ENCODE results near the gene SURF1. TPM values are rescaled to one million over a fixed set of nuclear protein-coding genes. Genes with fewer than 3 reads are reported as not detected.

SURF1 gene
- total RNA-seq, 1 experiment from 2014 or later: 71.7 TPM

GRCh38 chr9:133331641-133332380, 24.5 kb downstream of the SURF1 start:
- peaks cover 34 to 42% of the 10 kb centered on the region in 2 experiments; a peak in 3 of 4 replicates for H3K36me3 ChIP-seq (ENCODE audit: control insufficient read depth in 1 of 2, insufficient read depth in 2 of 2, low read length in 2 of 2)
- RAD21 ChIA-PET (ENCODE audit: low non-redundant PET in 1 of 2, low total read pairs in 2 of 2, uncharacterized antibody in 2 of 2, unreplicated experiment in 2 of 2): no interaction called here
- POLR2A ChIA-PET: no interaction called here
- DNase-seq (ENCODE audit: low read depth, low spot score): no peak
- H3K4me2 ChIP-seq (ENCODE audit: low read length): no peak overlapping the region
- H3K9me3 ChIP-seq (ENCODE audit: control insufficient read depth in 1 of 2, insufficient read depth in 1 of 2, low read depth in 1 of 2, low read length in 2 of 2): no peaks in the 10 kb centered on the region
- peaks cover 9 to 27% of the 10 kb centered on the region in 2 experiments for H3K4me1 ChIP-seq (ENCODE audit: control insufficient read depth in 1 of 2, insufficient read depth in 2 of 2, low read length in 2 of 2)
- H3K79me2 ChIP-seq (ENCODE audit: insufficient read depth, low read length): peaks cover 44% of the 10 kb centered on the region
- no peak overlapping the region for H2AFZ ChIP-seq (ENCODE audit: low read depth, low read length, poor library complexity, severe bottlenecking)
- no peak overlapping the region for H3K27ac ChIP-seq (ENCODE audit: low read depth, low read length)
- intact Hi-C loops (cut with micrococcal nuclease): no loop called here
- H3K4me3 ChIP-seq (replicated peaks in 1 of 2; ENCODE audit: low read depth in 1 of 2, low read length in 2 of 2): no peak overlapping the region
- H3K9me2 ChIP-seq (ENCODE audit: insufficient read depth): no peaks in the 10 kb centered on the region
- H3K27me3 ChIP-seq (ENCODE audit: insufficient read depth, low read length): no peaks in the 10 kb centered on the region
- ATAC-seq: no peak
- H4K20me1 ChIP-seq (ENCODE audit: insufficient read depth): no peaks in the 10 kb centered on the region; the same call in 1 of the 2 replicates
- BruUV-seq (replicated peaks): no TSS peak
- TF ChIP-seq ZFX (IDR thresholded peaks at IDR 0.05): no peak
- no peak for TF ChIP-seq EGR1 (IDR thresholded peaks at IDR 0.05; ENCODE audit: low read depth)
- no peak for TF ChIP-seq CEBPB (IDR thresholded peaks at IDR 0.05; ENCODE audit: low read depth)
- no peak for TF ChIP-seq ZNF274 (IDR thresholded peaks at IDR 0.05; ENCODE audit: low read depth, low read length)
- TF ChIP-seq FOSL1 (IDR thresholded peaks at IDR 0.05; ENCODE audit: low read depth): no peak
- TF ChIP-seq EZH2phosphoT487 (IDR thresholded peaks at IDR 0.05; ENCODE audit: borderline replicate concordance): no peak
- TF ChIP-seq, protein P1, sequence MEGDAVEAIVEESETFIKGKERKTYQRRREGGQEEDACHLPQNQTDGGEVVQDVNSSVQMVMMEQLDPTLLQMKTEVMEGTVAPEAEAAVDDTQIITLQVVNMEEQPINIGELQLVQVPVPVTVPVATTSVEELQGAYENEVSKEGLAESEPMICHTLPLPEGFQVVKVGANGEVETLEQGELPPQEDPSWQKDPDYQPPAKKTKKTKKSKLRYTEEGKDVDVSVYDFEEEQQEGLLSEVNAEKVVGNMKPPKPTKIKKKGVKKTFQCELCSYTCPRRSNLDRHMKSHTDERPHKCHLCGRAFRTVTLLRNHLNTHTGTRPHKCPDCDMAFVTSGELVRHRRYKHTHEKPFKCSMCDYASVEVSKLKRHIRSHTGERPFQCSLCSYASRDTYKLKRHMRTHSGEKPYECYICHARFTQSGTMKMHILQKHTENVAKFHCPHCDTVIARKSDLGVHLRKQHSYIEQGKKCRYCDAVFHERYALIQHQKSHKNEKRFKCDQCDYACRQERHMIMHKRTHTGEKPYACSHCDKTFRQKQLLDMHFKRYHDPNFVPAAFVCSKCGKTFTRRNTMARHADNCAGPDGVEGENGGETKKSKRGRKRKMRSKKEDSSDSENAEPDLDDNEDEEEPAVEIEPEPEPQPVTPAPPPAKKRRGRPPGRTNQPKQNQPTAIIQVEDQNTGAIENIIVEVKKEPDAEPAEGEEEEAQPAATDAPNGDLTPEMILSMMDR (IDR thresholded peaks at IDR 0.05 in 2 of 3, conservative IDR thresholded peaks at IDR 0.05 in 1 of 3; ENCODE audit: borderline replicate concordance in 1 of 3, insufficient read depth in 1 of 3, low read depth in 2 of 3, low read length in 2 of 3): no peak
- TF ChIP-seq RAD21 (IDR thresholded peaks at IDR 0.05; ENCODE audit: low read depth): no peak
- no peak for TF ChIP-seq SP1 (IDR thresholded peaks at IDR 0.05; ENCODE audit: low read depth)
- no peak for TF ChIP-seq POLR2AphosphoS5 (IDR thresholded peaks at IDR 0.05; ENCODE audit: low read depth, low read length)
- no peak for TF ChIP-seq CBX3 (IDR thresholded peaks at IDR 0.05; ENCODE audit: low read depth)
- no peak for TF ChIP-seq EZH2 (IDR thresholded peaks at IDR 0.05)
- CTCF ChIA-PET: interaction anchor here (2.1 kb wide), 1 partner anchor 146 kb away, joined by 7 read pairs; no protein-coding TSS in a partner anchor
- no peak overlapping the region for H3K9ac ChIP-seq (ENCODE audit: low read length)

Measured in HCT116 (cell line).